Activated CD4-positive, alpha-beta T cell treated with anti-CD3 and anti-CD28 coated beads, Interleukin-2, amount 50 U/mL, for 16 hours (primary cell): Measurements from ENCODE around the gene ADAMTS12.
"Not testable (repeated sequence)": the region's sequence is repeated elsewhere in the genome, so short reads cannot be mapped to it uniquely, and the experiment has no call there.

Experiments used
- DNase-seq: peaks from one replicate; pipeline ENCODE4 v3.0.0-alpha.2; 2020

ADAMTS12 gene

GRCh38 chr5:33565324-33565723, 326.5 kb downstream of the ADAMTS12 start:
- no peak for DNase-seq

GRCh38 chr5:33563983-33564908, 327.5 kb downstream of the ADAMTS12 start:
- no peak for DNase-seq

GRCh38 chr5:33563530-33563929, 328.3 kb downstream of the ADAMTS12 start:
- no peak for DNase-seq

GRCh38 chr5:33558489-33558888, 333.3 kb downstream of the ADAMTS12 start:
- DNase-seq = no peak

GRCh38 chr5:33557605-33558004, 334.2 kb downstream of the ADAMTS12 start:
- DNase-seq = no peak

DNA sequence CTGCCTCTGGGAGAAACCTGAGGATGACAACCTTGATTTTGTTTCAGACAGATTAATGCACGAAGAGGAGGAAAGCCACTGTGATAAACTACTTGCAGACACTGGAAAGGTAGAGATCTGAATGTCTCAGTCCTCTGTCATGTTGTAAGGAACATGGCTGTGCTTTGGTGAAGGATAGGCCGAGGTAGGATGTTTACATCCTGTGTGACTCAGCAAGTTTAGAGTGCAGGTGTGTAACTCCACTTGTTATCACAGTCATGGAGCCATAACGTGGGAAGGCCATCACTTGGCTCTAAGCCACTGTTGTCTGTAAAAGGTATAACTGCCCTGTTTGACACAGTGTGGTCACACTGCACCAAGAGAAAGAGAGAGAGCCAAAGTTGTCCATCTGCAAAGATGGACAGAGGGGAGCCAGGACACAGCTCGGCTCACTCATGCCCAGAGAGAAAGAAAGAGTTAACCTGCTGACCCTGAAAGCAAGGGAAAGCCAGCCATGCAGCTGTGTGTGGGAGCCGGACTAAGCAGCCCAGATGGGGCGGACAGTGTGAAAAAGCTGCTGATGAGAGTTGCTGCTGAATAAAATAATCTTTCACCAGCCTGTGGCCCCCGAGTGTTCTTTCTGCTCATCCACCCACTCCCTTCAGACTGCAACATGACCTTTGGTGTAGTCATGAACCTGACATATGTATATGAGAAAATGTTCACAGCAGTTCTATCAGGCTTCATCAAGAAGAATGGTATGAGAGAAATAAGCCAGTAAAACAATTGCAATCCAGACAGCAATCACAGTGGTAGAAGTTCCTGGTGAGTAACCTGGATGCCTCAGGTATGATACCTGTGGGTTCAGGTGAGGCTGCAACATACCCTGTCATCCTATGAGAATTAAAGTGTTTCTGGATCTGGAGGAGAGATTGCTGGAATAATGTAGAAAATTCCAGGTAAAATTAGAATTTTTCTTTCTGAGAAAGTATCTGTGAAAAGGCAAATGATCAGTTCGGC, 335.2 kb downstream of the ADAMTS12 start:
- no peak for DNase-seq

- DNase-seq = no peak
Observed at GRCh38 chr5:33549982-33550567, 341.7 kb downstream of the ADAMTS12 start.

GRCh38 chr5:33539790-33540189, 352.0 kb downstream of the ADAMTS12 start:
- DNase-seq = not testable (repeated sequence)

DNA sequence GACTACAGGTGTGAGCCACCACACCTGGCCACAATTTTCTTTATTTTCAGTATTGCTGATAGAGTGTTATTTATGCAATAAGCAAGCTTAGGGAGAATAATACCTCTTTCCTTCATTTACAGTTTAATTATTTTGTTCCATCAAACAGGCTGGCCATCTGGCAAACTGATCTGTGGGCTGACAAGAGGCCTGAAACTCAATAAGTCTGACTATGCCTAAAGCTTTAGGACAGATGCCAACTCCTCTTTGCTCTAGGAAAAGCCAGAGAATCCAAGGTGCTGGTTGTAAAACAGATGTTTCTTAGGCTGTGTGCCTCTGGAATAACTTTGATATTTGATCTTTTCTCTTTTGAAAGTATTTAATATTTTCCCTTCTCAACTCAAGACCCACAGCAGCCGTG, 352.6 kb downstream of the ADAMTS12 start:
- DNase-seq = no peak

DNA sequence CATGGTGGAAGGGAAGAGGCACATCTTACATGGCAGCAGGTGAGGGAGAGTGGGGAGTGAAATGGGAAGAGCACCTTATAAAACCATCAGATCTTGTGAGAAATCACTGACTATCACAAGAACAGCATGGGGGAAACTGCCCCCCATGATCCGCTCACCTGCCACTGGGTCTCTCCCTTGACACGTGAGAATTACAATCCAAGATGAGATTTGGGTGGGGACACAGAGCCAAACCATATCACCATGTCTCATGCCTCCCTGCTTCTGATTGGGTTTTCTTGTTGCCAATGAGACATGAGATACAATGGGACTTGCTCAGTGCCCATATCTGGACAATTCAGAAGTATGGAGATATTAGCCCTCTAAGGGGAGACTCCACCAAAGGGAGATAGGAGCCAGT, 353.6 kb downstream of the ADAMTS12 start:
- DNase-seq = no peak

GRCh38 chr5:33537240-33537639, 354.6 kb downstream of the ADAMTS12 start:
- no peak for DNase-seq

GRCh38 chr5:33536802-33537201, 355.0 kb downstream of the ADAMTS12 start:
- DNase-seq = no peak

DNA sequence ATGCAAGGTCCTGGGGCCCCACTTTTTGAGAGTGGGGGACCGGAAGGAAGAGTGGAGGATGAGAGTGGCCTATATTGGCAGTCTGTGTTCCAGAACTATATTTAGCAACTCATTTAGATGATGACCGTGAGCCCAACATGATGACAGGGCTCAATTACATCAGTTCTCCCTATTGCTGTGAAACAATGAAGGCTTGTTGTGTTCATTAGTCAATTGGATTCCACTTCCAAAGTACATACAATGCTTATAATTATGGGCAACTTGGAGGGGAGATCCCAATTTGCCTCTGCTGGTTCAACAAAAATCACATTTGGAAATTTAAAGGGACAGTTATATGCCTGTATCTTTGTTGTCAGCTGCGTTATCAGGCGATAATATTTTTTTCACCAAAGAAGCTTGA, 360.0 kb downstream of the ADAMTS12 start:
- no peak for DNase-seq

DNA sequence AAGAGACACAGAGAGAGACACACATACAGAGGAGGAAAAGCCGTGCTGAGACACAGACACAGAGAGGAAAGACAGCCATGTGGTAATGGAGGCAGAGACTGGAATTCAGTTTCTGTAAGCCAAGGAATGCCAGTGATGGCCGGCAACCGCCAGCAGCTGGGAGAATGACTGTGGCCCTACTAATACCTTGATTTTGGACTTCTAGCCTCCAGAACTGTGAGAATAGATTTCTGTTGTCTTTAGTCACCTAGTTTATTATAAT, 360.8 kb downstream of the ADAMTS12 start:
- DNase-seq = no peak

DNA sequence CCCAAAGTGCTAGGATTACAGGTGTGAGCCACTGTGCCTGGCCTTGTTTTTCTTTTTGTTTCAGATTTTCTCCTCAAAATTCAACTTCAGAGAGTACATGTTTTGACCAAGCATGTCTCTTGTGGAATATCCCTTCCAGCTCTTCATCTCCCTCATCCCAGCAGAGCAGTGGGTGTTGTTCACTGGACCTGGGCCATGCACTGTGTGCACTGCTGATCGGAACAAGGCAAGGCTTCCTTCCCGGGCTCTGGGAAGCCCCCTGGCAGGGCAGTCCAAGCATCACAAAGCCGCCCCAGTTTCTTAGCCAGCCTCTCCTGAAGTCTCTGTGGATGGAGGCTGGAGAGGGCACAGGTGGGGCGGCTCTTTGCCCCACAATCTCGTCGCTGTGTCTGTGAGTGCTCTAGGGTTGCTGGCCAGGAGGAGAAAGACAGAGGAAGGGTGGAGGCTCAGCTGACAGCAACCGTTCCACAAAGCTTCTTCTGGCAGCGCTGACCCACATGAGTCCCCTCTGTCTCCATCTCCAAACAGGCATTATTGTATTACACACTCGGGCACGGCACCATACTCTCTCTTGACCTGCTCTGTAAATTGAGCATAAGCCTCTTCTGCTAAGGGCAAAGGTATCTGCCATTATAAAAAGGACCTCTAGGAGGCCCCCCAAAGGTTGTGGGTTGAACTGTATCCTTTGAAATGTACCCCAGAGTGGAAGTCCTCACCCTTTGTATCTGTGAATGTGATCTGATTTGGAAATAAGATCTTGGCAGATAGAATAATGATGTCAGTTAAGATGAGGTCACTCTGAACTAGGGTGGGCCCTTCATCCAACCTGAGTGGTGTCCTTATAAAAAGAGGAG, 361.4 kb downstream of the ADAMTS12 start:
- no peak for DNase-seq

DNA sequence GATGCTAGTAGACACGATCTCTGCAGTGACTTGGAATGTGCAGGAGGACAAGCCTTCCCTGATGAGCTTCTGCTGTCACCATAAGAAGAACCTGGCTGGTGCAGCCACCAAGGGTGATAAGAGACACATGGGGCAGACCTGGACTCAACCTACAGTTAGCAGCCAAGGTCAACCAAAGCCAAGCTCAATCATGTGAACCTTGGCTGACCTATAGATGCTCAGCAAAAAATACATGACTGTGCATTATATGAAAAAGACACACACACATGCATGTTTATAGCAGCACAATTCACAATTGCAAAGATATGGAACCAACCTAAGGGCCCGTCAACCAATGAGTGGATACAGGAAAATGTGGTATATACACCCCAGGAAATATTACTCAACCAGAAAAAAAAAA, 364.1 kb downstream of the ADAMTS12 start:
- no peak for DNase-seq

GRCh38 chr5:33526755-33527154, 365.0 kb downstream of the ADAMTS12 start:
- no peak for DNase-seq

DNA sequence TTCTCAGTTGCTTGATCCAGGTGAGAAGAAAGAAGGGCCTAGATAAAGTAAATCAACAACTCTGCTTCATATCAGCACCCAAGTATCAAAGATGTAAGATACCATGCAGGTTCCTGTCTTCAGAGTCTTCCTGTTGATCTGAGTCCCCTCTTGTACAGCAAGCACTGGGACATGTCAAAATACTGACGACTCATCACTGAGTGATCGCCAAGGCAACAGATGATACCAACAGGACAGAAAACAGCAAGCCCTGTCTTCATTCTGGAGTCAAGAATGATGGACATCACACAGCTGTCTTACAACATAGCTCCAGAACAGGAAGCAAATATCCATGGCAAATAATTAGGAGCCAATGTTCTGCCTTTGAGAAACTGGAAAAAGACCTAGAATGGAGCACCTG, 367.3 kb downstream of the ADAMTS12 start:
- no peak for DNase-seq

DNA sequence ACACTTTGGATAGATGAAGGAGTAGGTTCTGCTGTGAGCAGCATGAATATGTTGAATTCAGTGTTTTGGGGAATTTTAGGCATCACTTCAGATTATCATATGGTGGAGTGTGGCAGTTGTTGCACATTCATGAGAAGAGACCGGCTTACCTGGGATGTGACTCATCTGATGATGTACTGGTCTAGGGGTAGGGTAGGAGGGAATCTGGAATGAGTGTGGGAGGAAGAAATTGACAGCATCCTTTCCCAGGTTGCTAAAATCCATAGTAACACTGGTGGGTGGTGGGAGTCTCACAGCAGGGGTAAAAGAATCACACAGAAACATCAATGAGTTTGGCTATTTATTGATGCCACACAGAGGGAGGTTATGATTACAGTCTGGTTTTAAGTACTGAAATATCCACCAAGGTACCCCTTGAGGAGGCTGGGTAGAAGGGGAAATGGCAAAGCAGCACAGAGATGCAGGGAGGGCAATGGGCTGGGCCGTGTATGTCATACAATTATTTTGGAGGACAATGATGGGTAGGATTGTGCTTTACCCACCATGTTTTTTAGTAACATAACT, 368.5 kb downstream of the ADAMTS12 start:
- no peak for DNase-seq

GRCh38 chr5:33516421-33516820, 375.4 kb downstream of the ADAMTS12 start:
- no peak for DNase-seq

- DNase-seq = not testable (repeated sequence)
Observed at GRCh38 chr5:33515366-33515765, 376.4 kb downstream of the ADAMTS12 start.
